ENCODE data around the gene PHACTR1.

GRCh38 chr6:13203145-13203544 lies 486.6 kb downstream of the PHACTR1 start:
- TF ChIP-seq CTCF (IDR thresholded peaks at IDR 0.05), result no peak
- no peak for TF ChIP-seq POLR2A (IDR thresholded peaks at IDR 0.05)
